ENCODE data around the gene ZBTB17. TPM values are rescaled to one million over a fixed set of nuclear protein-coding genes. Genes with fewer than 3 reads are reported as not detected.

ZBTB17 gene
- total and polyA plus RNA-seq, 2 of the 8 experiments (the other 6 are each of a cell fraction or from before 2014, with no cell fraction given), result 24.7 to 36.2 TPM

DNA sequence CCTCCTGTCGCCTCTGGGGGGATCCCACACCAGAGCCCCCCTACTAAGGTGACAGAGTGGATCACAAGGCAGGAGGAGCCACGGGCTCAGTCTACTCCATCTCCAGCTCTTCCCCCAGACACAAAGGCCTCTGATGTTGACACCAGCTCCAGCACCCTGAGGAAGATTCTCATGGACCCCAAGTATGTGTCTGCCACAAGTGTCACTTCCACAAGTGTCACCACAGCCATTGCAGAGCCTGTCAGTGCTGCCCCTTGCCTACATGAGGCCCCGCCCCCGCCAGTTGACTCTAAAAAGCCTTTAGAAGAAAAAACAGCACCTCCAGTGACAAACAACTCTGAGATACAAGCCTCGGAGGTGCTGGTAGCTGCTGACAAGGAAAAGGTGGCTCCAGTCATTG, 42.2 kb downstream of the ZBTB17 start:
- H3K4ac ChIP-seq (replicated peaks; ENCODE audit: insufficient read length, low read depth, low read length), result no peak overlapping the region
- H3K14ac ChIP-seq (ENCODE audit: insufficient read length), result no peak overlapping the region
- H3K4me1 ChIP-seq (replicated peaks in 1 of 4; ENCODE audit: control insufficient read depth in 3 of 4, insufficient read depth in 4 of 4, low read length in 3 of 4), result no peaks in the 10 kb centered on the region
- no peak overlapping the region for H2BK120ac ChIP-seq (replicated peaks; ENCODE audit: low read depth, low read length)
- H2AFZ ChIP-seq (ENCODE audit: low read length), result no peak overlapping the region
- no peak overlapping the region for H2BK5ac ChIP-seq (ENCODE audit: low read depth, low read length)
- no peaks in the 10 kb centered on the region for H3K9me3 ChIP-seq (ENCODE audit: insufficient read depth in 2 of 2, low read depth in 1 of 2, low read length in 1 of 2)
- H3K36me3 ChIP-seq (ENCODE audit: control insufficient read depth in 2 of 4, insufficient read depth in 4 of 4, low read length in 3 of 4), result peaks cover 35 to 80% (median 48%) of the 10 kb centered on the region in 4 experiments
- H2BK12ac ChIP-seq (ENCODE audit: low read depth, low read length), result no peak overlapping the region
- no peaks in the 10 kb centered on the region for H3K23me2 ChIP-seq (ENCODE audit: low read depth, low read length)
- no peak overlapping the region for H2BK15ac ChIP-seq (ENCODE audit: low read length)
- DNase-seq (ENCODE audit: low read depth in 1 of 2, low spot score in 2 of 2) (no peak), FAIRE-seq (no peak)
- no peak overlapping the region for H3K27ac ChIP-seq (ENCODE audit: low read depth, low read length)
- no peaks in the 10 kb centered on the region; the same call in 1 of the 2 replicates for H3K79me1 ChIP-seq (ENCODE audit: low read depth, low read length)
- no peak overlapping the region for H3K56ac ChIP-seq (replicated peaks; ENCODE audit: insufficient read length, low read depth, low read length)
- no peak overlapping the region for H2BK20ac ChIP-seq (ENCODE audit: low read length)
- ChIA-PET CTCF (ENCODE audit: partially characterized antibody) (interaction anchor here (0.6 to 1.9 kb wide), 4 partner anchors 8 to 1878 kb away, joined by 3 to 6 read pairs (median 4); no protein-coding TSS in a partner anchor), POLR2A (ENCODE audit: partially characterized antibody) (no interaction called here)
- H4K5ac ChIP-seq (ENCODE audit: insufficient read length, low read depth, low read length), result no peak overlapping the region
- TF ChIP-seq ASH2L (IDR thresholded peaks at IDR 0.05; ENCODE audit: low read length) (no peak), NRF1 (IDR thresholded peaks at IDR 0.05; ENCODE audit: low read depth, low read length) (no peak), CTBP2 (IDR thresholded peaks at IDR 0.05; ENCODE audit: borderline replicate concordance, insufficient read depth, insufficient read length, low read length) (no peak), CHD1 (IDR thresholded peaks at IDR 0.05; ENCODE audit: low read depth, low read length) (no peak), SP2 (IDR thresholded peaks at IDR 0.05; ENCODE audit: low read length) (no peak), TAF7 (optimal IDR thresholded peaks at IDR 0.05; ENCODE audit: borderline replicate concordance, low read depth, low read length) (no peak), FOSL1 (IDR thresholded peaks at IDR 0.05; ENCODE audit: insufficient read depth, low read depth, low read length) (no peak), SIRT6 (IDR thresholded peaks at IDR 0.05; ENCODE audit: low read length) (no peak), TBP (IDR thresholded peaks at IDR 0.05; ENCODE audit: low read depth, low read length) (no peak)
- no peaks in the 10 kb centered on the region for H3K79me2 ChIP-seq (ENCODE audit: control insufficient read depth in 1 of 2, insufficient read depth in 2 of 2, low read length in 2 of 2)
- H3K4me3 ChIP-seq (ENCODE audit: extremely low read depth in 1 of 4, insufficient read depth in 2 of 4, low read depth in 3 of 4, low read length in 4 of 4), result no peak overlapping the region
- H2AK5ac ChIP-seq (ENCODE audit: low read depth, low read length), result no peak overlapping the region
- no peaks in the 10 kb centered on the region; a peak in 1 of 7 replicates for H3K27me3 ChIP-seq (replicated peaks in 1 of 4; ENCODE audit: control insufficient read depth in 3 of 4, extremely low read depth in 1 of 4, insufficient read depth in 3 of 4, low read length in 3 of 4)
- no peak overlapping the region for H3K4me2 ChIP-seq (ENCODE audit: insufficient read depth in 1 of 2, low read depth in 2 of 2, low read length in 2 of 2)
- 87% methylated on average over 5 of the region's 5 CpGs; no CpG with 5 or more reads in 1 of the 2 experiments for whole genome bisulfite sequencing, 2 experiments (ENCODE audit: extremely low coverage in 1 of 2, insufficient coverage in 1 of 2, insufficient read length in 1 of 2, insufficient replicate concordance in 2 of 2, low coverage in 1 of 2, low lambda C conversion rate in 2 of 2, missing lambda C conversion rate in 1 of 2)
- no peak overlapping the region for H4K91ac ChIP-seq (replicated peaks; ENCODE audit: insufficient read length, low read length)
- no peak overlapping the region for H4K8ac ChIP-seq (ENCODE audit: extremely low read depth, insufficient read depth, low read length)
- peaks cover 4 to 10% of the 10 kb centered on the region in 2 experiments for H4K20me1 ChIP-seq (replicated peaks in 1 of 2; ENCODE audit: control insufficient read depth in 1 of 2, insufficient read depth in 2 of 2, low read length in 2 of 2)
- no peak overlapping the region for H3K23ac ChIP-seq (ENCODE audit: insufficient read length)
- no peak overlapping the region for H3K9ac ChIP-seq (replicated peaks in 1 of 4; ENCODE audit: extremely low read depth in 1 of 4, low read depth in 3 of 4, low read length in 3 of 4)
- H3K18ac ChIP-seq (ENCODE audit: extremely low read depth, low read length), result no peak overlapping the region

Measured in H1 (cell line).